AG10803 (cell line): Measurements from ENCODE around the gene APRT.
"Not testable (repeated sequence)": the region's sequence is repeated elsewhere in the genome, so short reads cannot be mapped to it uniquely, and the experiment has no call there.

ENCODE experiments used
- DNase-seq: peaks from one replicate; pipeline ENCODE4 v3.0.0; 2010; ENCODE audit warnings: low read depth
- H3K4me3 ChIP-seq: 2 replicates; pipeline ENCODE4 v1.5.1; 2011; ENCODE audit warnings: mild to moderate bottlenecking, low read length, control low read depth
- TF ChIP-seq, protein P1 (sequence below): conservative IDR thresholded peaks from 2 replicates; pipeline ENCODE4 v1.5.1; 2011; ENCODE audit warnings: mild to moderate bottlenecking, low read length, control low read depth, inconsistent platforms

Gene APRT

DNA sequence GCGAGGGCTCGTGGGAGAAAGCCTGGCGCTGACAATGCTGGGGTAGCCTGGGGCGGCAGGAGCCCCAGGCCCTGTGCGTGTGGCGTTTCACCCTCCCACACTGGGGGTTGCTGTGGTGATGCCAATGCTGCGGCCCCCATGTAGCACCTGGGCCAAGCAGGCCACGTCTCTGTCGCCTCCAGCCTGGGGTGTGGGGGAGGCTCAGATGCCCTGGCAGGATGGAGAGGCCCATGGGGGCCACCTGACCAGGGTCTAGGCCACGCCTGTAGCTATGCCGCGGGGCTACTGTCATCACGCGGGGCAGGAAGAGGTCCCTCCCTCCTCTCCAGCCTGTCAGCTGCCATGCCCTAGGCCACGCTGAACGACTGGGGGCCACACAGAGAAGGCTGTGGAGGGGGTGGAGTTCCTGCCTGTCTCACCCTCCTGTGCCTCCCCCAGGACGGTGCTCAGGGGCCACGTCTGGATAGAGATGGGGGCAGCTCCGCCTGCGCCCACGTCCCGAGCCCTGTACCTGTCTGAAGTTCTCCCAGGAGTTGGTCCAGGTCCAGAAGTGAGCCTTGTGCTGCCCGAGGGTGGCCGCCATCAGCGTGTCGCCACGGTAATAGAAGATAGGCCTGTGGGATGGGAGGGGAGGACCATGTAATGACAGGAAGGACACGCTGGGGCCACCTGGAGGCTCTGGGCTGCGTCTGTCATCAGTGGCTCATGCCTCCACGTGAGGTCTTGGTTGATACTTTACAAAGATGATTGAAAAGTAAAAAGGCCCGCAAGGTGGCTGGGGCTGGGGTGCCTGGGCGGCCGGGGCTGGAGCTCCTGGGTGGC is 12.7 kb upstream of the APRT start:
- TF ChIP-seq, protein P1, sequence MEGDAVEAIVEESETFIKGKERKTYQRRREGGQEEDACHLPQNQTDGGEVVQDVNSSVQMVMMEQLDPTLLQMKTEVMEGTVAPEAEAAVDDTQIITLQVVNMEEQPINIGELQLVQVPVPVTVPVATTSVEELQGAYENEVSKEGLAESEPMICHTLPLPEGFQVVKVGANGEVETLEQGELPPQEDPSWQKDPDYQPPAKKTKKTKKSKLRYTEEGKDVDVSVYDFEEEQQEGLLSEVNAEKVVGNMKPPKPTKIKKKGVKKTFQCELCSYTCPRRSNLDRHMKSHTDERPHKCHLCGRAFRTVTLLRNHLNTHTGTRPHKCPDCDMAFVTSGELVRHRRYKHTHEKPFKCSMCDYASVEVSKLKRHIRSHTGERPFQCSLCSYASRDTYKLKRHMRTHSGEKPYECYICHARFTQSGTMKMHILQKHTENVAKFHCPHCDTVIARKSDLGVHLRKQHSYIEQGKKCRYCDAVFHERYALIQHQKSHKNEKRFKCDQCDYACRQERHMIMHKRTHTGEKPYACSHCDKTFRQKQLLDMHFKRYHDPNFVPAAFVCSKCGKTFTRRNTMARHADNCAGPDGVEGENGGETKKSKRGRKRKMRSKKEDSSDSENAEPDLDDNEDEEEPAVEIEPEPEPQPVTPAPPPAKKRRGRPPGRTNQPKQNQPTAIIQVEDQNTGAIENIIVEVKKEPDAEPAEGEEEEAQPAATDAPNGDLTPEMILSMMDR: no peak
- DNase-seq: no peak

DNA sequence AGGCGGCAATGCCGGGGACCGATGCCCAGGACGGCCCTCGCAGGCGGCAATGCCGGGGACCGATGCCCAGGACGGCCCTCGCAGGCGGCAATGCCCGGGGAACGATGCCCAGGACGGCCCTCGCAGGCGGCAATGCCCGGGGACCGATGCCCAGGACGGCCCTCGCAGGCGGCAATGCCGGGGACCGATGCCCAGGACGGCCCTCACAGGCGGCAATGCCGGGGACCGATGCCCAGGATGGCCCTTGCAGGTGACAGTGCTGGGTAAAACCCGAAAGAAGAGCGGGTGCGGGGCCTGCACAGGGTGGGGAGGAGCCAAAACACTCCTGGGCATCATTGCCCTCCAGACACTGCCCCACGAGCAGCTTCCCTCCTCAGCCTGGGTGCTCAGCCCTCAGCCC is 11.9 kb upstream of the APRT start:
- not testable (repeated sequence) for DNase-seq, H3K4me3 ChIP-seq

More for the DNA sequence above, 12.7 kb upstream of the APRT start:
- H3K4me3 ChIP-seq: no peak overlapping the region

DNA sequence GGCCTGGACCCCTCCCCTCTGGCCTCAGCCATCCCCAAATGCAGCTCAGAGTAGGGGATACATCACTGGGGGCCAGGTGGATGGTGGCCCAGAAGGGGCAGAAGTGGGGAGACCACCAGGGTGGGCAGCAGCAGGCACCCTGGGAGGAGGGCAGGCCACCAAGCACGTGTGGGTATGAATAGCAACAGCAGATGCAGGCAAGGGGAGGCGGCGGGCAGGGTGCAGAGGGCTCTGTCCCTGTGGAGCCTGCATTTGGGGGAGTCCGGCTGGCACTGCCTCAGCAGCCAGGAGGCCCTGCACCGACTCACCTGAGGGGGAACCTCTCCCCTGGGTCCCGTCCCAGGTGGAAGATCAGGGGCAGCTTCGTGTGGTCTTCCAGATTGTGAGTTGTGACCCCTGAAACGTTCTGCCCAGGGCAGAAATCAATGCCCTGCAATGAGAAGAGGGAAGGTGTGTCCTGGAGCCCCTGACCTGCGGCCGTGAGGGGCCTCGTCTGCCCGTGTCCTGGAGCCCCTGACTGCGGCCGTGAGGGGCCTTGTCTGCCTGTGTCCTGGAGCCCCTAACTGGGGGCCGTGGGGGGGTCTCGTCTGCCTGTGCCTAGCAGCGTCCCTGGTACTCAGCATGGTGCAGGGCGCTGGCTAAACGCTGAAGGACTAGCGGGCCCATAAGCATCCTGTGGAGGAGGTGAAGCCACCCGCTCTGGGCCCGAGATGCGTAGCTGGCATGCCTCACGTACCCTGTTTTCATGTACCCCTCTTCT is 10.7 kb upstream of the APRT start:
- H3K4me3 ChIP-seq: no peak overlapping the region

DNA sequence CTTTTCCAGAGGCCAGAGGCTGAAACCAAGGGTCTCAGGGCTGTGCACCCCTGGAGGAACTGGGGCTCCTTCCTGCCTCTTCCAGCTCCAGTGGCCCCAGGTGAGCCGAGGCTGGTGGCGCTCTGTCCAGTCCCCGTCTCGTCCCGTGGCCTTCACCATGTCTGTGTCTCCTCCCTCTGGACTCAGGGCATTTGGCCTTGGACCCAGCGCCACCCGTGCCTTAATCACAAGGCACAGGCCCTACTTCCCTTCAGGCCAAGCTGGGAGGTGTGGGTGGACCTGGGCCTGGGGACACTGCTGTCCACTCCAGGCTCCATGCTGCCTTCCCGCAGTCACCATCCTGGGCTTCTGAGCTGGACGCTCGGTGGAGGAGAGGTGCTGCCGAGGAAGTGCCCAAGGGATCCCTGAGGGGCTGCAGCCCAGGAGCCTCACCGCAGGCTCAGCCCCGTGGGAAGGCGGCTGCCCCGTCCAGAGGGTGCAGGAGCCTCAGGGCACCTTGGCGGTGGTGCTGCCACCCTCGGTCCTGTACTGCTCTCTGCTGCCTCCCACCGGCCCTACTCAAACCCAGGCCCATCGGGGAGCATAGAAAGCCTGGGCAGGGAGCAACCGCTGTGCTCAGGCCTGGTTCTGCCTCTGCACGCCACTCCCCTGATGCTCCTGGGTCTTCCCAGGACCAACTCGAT is 9.6 kb upstream of the APRT start:
- no peak overlapping the region for H3K4me3 ChIP-seq
- no peak for DNase-seq
- TF ChIP-seq, protein P1: no peak

More for the DNA sequence above, 10.7 kb upstream of the APRT start:
- no peak for DNase-seq
- TF ChIP-seq, protein P1: no peak

DNA sequence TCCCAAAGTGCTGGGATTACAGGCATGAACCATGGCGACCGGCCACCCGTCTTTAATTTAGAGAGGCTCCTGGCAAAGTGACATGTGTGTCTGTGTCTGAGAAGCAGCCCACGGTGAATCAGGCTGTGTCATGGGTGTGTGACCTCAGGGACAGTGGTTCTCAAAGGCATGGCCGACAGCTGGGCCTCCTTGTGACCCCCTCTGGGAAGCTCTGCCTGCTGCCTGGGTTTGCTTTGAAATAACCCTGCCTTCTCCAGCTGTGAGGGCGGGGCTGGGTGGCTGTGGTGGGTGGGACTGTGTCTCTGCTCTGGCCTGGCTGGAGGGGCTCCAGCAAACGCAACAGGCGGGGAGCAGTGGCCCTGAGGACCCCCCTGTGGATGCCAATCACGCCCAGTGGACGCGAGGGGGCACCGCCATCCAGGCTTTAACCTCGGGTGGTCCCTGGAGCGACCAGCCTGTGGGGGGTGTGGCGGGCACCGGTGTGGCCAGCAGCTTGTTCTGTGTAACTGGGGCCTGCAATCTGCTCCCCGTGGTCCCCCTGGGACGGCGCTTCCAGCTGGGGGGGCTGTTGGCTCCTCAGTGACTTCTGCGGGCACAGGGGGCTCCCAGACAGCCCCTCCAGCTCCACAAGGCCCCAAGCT is 8.8 kb upstream of the APRT start:
- TF ChIP-seq, protein P1: no peak
- H3K4me3 ChIP-seq: no peak overlapping the region
- DNase-seq: no peak

DNA sequence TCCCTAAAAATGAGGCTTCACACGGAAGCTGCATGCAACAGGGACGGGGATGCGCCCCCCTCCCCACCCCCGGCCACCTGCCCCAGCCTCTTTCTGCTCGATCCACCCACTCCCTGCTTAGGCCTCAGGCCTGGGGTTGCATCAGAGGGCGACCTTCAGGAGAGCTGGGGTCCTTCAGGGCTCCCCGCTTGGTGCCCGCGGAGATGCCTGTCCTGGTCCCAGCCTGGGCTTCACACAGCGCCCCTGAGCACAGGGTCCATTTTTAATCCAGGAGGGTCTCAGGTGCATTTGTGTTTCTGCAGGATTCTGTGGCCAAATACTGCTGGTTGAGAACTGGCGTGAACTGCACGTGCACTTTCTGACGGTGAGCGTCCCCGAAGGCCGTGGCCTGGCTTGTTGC is 7.4 kb upstream of the APRT start:
- TF ChIP-seq, protein P1: no peak
- H3K4me3 ChIP-seq: no peak overlapping the region
- no peak for DNase-seq

DNA sequence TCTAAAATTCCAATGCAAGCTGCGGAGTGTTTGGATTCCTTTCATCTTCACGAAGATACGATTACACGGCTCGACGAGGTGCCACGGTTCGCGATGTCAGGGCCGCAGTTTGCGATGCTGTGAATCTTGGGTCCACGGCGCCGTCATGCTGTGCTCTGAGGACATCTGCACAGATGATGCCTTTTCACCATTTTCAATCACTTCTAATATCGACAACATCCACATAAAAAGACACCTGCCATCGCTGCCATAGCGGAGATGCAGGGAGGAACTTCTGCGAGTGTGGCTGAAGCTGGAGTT is 6.8 kb upstream of the APRT start:
- TF ChIP-seq, protein P1: no peak
- H3K4me3 ChIP-seq: no peak overlapping the region
- no peak for DNase-seq
